ENCODE measurements around the gene COA5.
"Not testable (repeated sequence)": the region's sequence is repeated elsewhere in the genome, so short reads cannot be mapped to it uniquely, and the experiment has no call there.

The COA5 gene

DNA sequence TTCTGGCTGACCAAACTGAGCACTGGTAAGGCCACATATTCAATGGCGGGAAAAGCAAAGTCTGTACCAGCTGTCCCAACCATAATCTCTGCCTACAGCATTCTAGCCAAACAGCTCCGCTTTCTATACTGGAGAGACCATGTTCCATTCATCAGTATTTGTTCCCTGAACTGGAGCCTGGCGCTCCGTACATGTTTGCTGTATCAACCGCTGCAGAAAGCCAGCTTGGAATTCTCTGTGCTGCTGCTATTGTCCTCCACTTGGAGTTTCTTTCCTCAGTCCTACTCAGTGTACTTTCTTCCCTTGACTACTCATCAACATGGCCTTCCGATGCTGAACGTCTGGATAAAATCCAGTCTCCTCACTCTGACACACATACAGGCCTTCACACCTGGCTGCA is 1.9 kb downstream of the COA5 start:
- no peak for DNase-seq (ENCODE audit: low read depth in 2 of 2)

GRCh38 chr2:98605076-98605475 is 3.2 kb downstream of the COA5 start:
- DNase-seq (ENCODE audit: low read depth in 2 of 2) = no peak

DNA sequence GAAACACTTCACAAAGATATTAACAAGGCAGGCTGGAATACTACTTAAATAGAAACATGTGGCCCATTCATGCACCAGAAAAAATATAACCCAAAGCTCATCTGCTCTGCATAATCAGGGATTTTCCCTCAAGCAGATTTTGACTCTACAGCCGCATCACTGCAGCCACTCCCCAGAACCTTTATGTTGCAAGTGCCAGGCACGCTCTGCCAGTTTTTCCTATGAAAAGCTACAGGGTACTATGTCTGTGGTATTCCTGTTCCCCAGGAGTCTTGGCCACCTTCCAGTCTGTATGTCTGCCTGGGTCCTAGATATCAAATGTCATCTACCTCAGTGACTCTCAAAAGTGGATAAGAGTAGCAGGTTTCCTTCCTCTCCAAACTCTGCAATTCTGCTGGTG is 3.8 kb downstream of the COA5 start:
- no peak for DNase-seq (ENCODE audit: low read depth in 2 of 2)

DNA sequence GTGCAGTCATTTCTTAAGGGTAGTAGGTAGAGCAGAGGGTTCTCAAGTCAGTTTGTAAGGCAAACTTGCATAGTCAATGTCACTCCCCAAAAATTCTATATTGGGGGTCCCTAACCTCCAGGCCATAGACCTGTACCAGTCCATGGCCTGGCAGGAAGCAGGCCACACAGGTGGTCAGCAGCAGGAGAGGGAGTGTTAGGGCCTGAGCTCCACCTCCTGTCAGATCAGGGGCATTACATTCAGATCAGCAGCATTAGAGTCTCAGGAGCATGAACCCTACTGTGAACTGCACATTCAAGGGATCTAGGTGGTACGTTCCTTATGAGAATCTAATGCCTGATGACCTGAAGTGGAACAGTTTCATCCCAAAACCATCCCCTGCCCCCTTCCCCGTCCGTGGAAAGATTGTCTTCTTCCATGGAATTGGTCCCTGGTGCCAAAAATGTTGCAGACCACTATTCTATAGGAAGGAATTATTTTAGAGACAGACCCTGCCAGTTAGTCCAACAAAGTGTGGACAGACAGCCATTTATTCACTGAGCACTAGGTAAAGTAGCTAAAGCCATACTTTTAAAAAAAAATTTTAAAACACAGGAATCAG is 6.7 kb downstream of the COA5 start:
- no peak for DNase-seq (ENCODE audit: low read depth in 2 of 2)

- DNase-seq (ENCODE audit: low read depth in 2 of 2) = no peak
Measured at GRCh38 chr2:98598781-98599428, 9.4 kb downstream of the COA5 start.

GRCh38 chr2:98594665-98595064 is 13.6 kb downstream of the COA5 start:
- DNase-seq (ENCODE audit: low read depth in 2 of 2) = not testable (repeated sequence)

DNA sequence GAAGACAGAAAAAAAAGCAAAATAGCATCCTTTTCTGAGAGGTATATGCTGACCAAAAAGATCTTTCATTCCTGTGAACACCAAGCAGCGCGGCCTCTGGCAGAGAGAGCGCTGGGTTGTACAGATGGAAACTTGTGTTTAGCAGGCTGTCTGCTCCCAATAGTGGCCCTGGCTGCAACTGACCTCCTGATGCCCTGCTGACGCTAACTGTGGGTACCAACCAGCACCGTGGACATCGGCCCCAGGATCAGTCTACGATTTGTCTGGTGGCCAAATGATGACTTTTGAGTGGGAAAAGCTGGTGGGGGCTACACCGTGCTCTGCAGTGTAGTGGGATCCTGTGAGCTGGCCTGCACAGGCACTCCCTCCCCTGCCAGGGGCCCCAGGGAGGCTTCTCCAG is 15.7 kb downstream of the COA5 start:
- no peak for DNase-seq (ENCODE audit: low read depth in 2 of 2)

- DNase-seq (ENCODE audit: low read depth in 2 of 2) = no peak
Measured at GRCh38 chr2:98589489-98589888, 18.8 kb downstream of the COA5 start.

GRCh38 chr2:98588880-98589431 is 19.4 kb downstream of the COA5 start:
- DNase-seq (ENCODE audit: low read depth in 2 of 2) = no peak

DNA sequence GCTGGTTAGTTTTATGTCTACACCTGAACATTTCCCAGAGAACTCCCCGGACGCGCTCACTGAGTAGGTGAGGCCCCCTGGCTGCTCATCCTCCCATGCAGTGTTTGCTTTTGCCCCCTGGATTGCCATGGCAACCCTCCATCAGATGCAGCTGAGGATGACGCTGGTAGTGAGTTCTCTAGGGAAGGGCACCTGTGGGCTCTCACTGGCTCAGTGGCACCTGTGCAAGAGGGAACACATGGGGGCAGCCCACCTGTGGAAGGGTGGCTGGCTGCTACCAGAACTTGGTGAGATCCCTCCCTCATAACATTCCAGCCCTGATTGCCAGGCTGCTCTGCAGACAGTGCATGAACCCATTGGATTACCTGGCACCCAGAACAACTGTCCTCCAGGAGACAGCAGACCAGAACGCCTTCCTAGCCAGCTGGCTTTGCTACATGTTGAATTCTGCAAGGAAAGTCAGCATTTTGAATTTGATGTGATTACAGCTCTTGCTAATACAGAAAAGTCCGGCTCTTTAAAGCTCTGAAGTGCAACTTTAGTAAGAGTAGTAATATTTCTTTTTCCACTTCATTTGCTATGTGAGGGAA is 21.7 kb downstream of the COA5 start:
- no peak for DNase-seq (ENCODE audit: low read depth in 2 of 2)

DNA sequence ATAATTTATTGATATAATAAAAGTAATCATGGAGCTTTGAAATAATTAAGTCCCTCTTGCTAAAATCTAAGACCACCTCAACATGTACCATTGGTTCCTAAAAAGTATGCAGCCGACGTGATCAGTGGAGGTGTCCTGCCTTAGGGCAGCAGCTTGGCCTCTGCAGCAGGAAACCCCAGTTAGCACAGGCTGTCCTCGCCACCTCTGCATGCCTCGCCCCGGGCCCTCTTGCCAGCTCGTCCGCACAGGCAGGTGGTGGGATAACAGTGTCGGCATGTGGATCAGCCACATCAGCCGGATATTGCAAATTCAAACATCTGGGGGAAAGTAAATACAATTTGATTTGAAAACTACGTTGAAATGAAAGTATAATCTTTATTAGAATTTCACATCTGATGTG is 22.9 kb downstream of the COA5 start:
- no peak for DNase-seq (ENCODE audit: low read depth in 2 of 2)

DNA sequence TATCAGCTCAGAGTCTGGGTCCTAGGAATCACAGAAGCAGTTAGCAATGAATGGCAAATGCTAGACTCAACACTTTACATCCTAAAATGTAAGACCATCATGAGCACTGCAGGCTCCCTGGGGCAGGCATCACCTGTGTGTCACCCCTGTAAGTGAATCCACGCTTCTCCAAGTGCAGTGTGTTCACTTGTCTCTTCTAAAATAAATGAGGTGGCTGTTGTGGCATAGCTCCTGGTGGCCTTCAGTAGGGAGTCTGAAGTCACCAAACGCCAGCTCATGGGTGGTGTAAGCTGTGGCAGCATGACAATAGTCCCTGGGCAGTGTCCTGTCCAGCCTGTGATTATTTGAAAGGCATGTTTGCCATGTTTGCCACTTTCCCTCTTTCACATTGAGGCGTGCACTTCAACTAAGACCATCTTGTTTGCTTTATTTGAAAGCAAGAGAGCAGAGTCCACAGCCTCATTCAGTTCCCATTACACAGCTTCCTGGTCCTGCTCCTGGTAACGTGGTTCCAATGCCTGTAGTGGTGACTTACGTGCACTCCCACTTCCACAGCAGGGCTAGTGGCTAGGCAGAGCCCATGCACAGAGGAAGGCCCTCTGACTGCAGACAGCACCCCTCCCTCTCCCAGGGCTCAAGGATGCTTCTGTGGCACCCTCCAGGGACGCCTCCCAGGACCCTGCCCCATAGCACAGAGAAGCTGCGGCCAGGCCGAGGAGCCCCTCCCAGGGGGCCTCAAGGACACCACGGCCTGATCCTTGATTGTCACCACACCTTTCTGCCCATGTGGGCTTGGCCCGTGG is 24.3 kb downstream of the COA5 start:
- DNase-seq (ENCODE audit: low read depth in 2 of 2) = no peak

DNA sequence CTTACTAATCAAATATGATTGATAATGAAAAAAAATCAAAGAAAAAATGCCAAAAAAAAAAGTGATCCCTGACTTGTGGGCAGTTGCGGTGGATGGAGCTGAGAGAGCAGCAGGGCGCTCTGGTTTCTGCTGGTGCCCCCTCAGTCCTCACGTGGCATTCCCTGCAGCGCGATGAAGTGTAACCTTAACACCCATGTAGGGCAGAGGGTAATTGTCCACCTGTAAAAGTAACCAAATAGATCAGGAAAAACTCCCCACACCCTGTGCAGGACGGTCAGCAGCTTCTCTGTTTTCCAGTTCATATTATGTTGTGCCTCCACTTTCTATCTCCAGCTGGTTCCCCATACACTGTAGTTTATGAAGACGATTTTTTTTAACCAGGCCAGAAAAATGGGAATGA is 25.0 kb downstream of the COA5 start:
- no peak for DNase-seq (ENCODE audit: low read depth in 2 of 2)

DNA sequence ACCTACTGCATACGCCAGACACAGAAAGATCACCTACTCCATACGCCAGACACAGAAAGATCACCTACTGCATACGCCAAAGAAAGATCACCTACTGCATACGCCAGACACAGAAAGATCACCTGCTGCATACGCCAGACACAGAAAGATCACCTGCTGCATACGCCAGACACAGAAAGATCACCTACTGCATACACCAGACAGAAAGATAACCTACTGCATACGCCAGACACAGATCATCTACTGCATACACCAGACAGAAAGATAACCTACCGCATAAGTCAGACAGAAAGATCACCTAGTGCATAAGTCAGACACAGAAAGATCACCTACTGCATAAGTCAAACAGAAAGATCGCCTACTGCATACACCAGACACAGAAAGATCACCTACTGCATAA is 25.8 kb downstream of the COA5 start:
- no peak for DNase-seq (ENCODE audit: low read depth in 2 of 2)

DNA sequence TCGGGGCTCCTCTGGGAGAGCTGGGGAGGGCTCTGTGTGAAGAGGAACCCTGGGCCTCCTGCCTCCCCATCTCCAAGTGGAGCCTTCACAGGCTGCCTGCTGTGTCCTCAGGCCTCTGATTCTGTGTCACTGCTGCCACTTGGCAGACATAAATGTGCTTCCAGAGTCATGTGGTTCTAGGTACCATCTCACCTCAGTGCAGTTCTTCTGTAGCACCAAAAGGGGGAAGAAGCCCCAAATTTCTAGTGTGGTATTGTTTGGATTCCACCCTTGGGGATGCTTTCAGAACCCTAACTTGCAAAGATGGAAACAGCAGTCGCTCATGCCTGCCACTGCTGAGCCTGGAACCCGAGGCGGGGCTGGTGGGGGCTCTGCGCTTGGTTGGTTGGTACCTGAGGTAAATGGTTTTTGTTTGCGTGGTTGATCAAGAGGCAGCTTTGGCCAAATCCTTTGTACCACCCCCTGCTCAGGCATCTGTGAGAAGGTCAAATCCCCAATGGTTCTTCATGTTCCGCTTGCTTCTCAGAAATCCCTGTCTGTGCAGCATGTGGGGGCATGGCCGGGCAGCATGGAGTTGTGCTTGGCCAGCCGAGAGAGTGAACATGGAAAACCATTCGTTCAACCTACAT is 27.5 kb downstream of the COA5 start:
- no peak for DNase-seq (ENCODE audit: low read depth in 2 of 2)

GRCh38 chr2:98579926-98580325 is 28.4 kb downstream of the COA5 start:
- DNase-seq (ENCODE audit: low read depth in 2 of 2) = no peak

DNA sequence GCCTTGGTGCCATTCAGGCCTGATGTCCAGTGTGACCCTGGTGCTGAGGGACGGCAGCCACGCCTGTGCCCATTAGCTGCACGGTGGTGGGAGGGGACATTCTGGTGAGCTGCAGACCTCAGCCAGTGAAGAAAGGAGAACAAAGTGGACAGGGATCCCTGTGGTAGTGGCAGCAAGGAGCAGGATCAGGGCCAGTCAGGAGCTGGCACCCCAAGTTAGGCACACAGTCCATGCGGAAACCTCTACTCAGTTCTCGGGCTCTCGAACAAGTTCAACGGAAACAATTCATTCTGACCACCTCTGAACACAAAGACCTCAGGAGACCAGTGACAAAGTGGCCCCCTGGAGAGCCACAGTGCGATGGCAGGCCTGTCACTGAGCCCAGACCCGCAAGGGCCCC is 30.1 kb downstream of the COA5 start:
- no peak for DNase-seq (ENCODE audit: low read depth in 2 of 2)

DNA sequence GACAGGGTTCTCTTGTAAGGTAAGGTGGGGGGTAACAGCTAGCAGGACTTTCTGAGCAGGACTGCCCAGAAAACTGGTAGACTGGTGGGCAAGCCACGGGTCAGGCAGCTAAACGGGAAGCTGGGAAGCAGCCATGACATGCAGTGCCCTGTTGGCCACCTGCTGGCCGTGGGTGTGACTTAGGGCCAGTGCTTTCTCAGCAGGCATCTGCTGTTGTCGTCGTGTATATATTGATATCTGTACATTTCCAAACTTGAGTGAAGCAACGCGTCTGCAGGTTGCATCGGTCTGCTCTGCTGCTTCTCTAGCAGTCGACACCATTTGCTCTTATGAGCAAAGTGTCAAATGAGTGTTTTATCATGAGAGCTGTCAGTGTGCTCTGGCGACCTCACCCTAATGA is 31.0 kb downstream of the COA5 start:
- no peak for DNase-seq (ENCODE audit: low read depth in 2 of 2)

- DNase-seq (ENCODE audit: low read depth in 2 of 2) = no peak
Measured at GRCh38 chr2:98576666-98577312, 31.5 kb downstream of the COA5 start.

- no peak for DNase-seq (ENCODE audit: low read depth in 2 of 2)
Measured at GRCh38 chr2:98573426-98573825, 34.9 kb downstream of the COA5 start.

- DNase-seq (ENCODE audit: low read depth in 2 of 2) = no peak
Measured at GRCh38 chr2:98572676-98573075, 35.6 kb downstream of the COA5 start.

DNA sequence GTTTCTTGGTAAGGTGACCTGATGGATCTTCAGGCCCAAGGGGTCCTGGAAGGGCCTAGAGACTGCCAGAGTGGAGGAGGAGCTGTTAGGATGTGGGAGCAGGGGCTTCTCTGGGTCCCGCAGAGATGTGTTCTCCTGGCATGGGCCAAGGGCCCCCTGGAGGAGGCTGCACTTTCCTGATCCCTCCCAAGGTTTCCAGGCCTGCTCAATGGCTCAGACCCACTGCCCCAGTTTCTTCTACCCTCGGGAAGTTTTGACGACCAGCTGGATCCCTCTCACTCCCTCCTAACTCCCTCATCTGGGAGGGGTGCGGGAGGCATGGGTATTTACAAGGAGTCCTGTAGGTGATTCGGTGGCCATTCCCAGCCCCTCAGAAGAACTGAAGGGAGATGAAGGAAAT is 36.1 kb downstream of the COA5 start:
- no peak for DNase-seq (ENCODE audit: low read depth in 2 of 2)

Measured in stimulated activated CD4-positive, alpha-beta T cell treated with anti-CD3 and anti-CD28 coated beads, Interleukin-1b, Interleukin-23, amount 100 ng/mL, for 1 hour (primary cell).